SK-N-SH (cell line): ENCODE data around the gene HDLBP. TPM values are rescaled to one million over a fixed set of nuclear protein-coding genes. Genes with fewer than 3 reads are reported as not detected.

Experiments used
- CTCF ChIA-PET: fragments of 300-600, 350-600 bp; formaldehyde crosslinking; extraction: SDS; loops from one replicate; lab custom pipeline; 2021; lab: Yijun Ruan, JAX
- POLR2A ChIA-PET: fragments of 350-600 bp; sonication (Branson Sonifier 250); formaldehyde crosslinking; extraction: SDS; loops from one replicate; lab custom pipeline; 2020; ENCODE audit warnings: antibody characterized with exemption, inconsistent platforms; lab: Yijun Ruan, JAX
- DNase-seq: peaks from one replicate; pipeline ENCODE4 v3.0.0; 2012
- H2AFZ ChIP-seq: fragments of 200-600 bp; sonication (generic); 2 replicates; pipeline ENCODE4 v1.8.1; 2016; ENCODE audit warnings: antibody characterized with exemption, mild to moderate bottlenecking, low read depth
- H3F3A ChIP-seq: fragments of 200-600 bp; sonication (generic); replicated peaks from 2 replicates; pipeline ENCODE3; 2016; ENCODE audit warnings: antibody characterized with exemption, mild to moderate bottlenecking; ENCODE audit not compliant: insufficient read depth
- H3K27ac ChIP-seq, 2 experiments: fragments of 200-500 bp in 1 of 2; fragments of 200-600 bp in 1 of 2; sonication (Bioruptor generic) in 1 of 2; sonication (generic), shearing (Covaris generic) in 1 of 2; 2 replicates each; pipeline versions ENCODE4 v1.5.1 to v1.6.1; 2014 to 2016; ENCODE audit warnings: low read depth in 2 of 2, inconsistent platforms in 1 of 2, low read length in 1 of 2, mild to moderate bottlenecking in 1 of 2, mixed read lengths in 1 of 2
- H3K27me3 ChIP-seq: fragments of 200-600 bp; sonication (generic), shearing (Covaris generic); 2 replicates; pipeline ENCODE4 v1.6.1; 2016; ENCODE audit warnings: mixed run types; ENCODE audit not compliant: insufficient read depth
- H3K36me3 ChIP-seq, 2 experiments: fragments of 200-500 bp in 1 of 2; fragments of 200-600 bp in 1 of 2; sonication (Bioruptor generic) in 1 of 2; sonication (generic) in 1 of 2; replicated peaks in 1 of 2; 2 replicates each; pipeline versions ENCODE3 to v1.5.1; 2014 to 2016; ENCODE audit warnings: low read length in 1 of 2, mild to moderate bottlenecking in 1 of 2; ENCODE audit not compliant: insufficient read depth in 2 of 2, control insufficient read depth in 1 of 2
- H3K4me1 ChIP-seq, 2 experiments: fragments of 200-500 bp in 1 of 2; fragments of 200-600 bp in 1 of 2; sonication (Bioruptor generic) in 1 of 2; sonication (generic), shearing (Covaris generic) in 1 of 2; 2 replicates each; pipeline versions ENCODE4 v1.5.1 to v1.6.1; 2014 to 2016; ENCODE audit warnings: low read depth in 1 of 2, low read length in 1 of 2, mixed run types in 1 of 2; ENCODE audit not compliant: insufficient read depth in 2 of 2, control insufficient read depth in 1 of 2
- H3K4me2 ChIP-seq: fragments of 200-600 bp; sonication (generic), shearing (Covaris generic); 2 replicates; pipeline ENCODE4 v1.6.1; 2017; ENCODE audit warnings: mixed run types
- H3K4me3 ChIP-seq, 2 experiments: fragments of 200-500 bp in 1 of 2; fragments of 200-600 bp in 1 of 2; sonication (Bioruptor generic) in 1 of 2; sonication (generic), shearing (Covaris generic) in 1 of 2; 2 replicates each; pipeline versions ENCODE4 v1.5.1 to v1.8.1; 2014 to 2016; ENCODE audit warnings: low read depth in 2 of 2, inconsistent platforms in 1 of 2, low read length in 1 of 2, mild to moderate bottlenecking in 1 of 2, mixed read lengths in 1 of 2, moderate library complexity in 1 of 2
- H3K79me2 ChIP-seq: fragments of 200-600 bp; sonication (generic); 2 replicates; pipeline ENCODE4 v1.8.1; 2017; ENCODE audit warnings: mild to moderate bottlenecking; ENCODE audit not compliant: insufficient read depth
- H3K9ac ChIP-seq: fragments of 200-600 bp; sonication (generic); 2 replicates; pipeline ENCODE4 v1.6.1; 2017; ENCODE audit warnings: mixed run types
- H3K9me2 ChIP-seq: fragments of 200-600 bp; sonication (generic); 2 replicates; pipeline ENCODE4 v1.6.1; 2017; ENCODE audit warnings: mixed run types
- H3K9me3 ChIP-seq: fragments of 200-600 bp; sonication (generic); 2 replicates; pipeline ENCODE4 v1.6.1; 2017; ENCODE audit warnings: mixed run types, mild to moderate bottlenecking, moderate library complexity
- H4K20me1 ChIP-seq: fragments of 200-600 bp; sonication (generic); 2 replicates; pipeline ENCODE4 v1.6.1; 2017; ENCODE audit warnings: mild to moderate bottlenecking, mixed run types; ENCODE audit not compliant: insufficient read depth
- TEAD4 ChIP-seq: IDR thresholded peaks from 2 replicates; pipeline ENCODE4 v1.4.0; 2012; ENCODE audit warnings: mild to moderate bottlenecking, borderline replicate concordance; ENCODE audit not compliant: insufficient read depth
- WGBS: methylation state at CpG from one replicate; pipeline ENCODE4 v1.1.6; 2017; ENCODE audit warnings: low lambda C conversion rate; 5-methylcytosine and 5-hydroxymethylcytosine counted together
- polyA plus RNA-seq, 3 experiments: library from polyadenylated mRNA; depleted of rRNA; stranded (reverse); fragments of >200 nt; gene quantifications; 2 replicates each; pipeline ENCODE4 v1.2.3, GENCODE V29; 2012

Gene HDLBP
- polyA plus RNA-seq, 1 of the 3 experiments (the other 2 are of a cell fraction) = 263 TPM

- Histone ChIP-seq H3K79me2 (no peaks in the 10 kb centered on the region), H3K9me3 (no peaks in the 10 kb centered on the region), H3K9me2 (no peaks in the 10 kb centered on the region), H3K4me3 (no peak overlapping the region), H3F3A (no peaks in the 10 kb centered on the region), H3K27me3 (no peaks in the 10 kb centered on the region), H3K9ac (no peak overlapping the region), H3K4me1 (peaks cover 0 to 5% of the 10 kb centered on the region in 2 experiments; a peak in 1 of 4 replicates), H3K27ac (no peak overlapping the region), H3K36me3 (peaks cover 3 to 5% of the 10 kb centered on the region in 2 experiments), H4K20me1 (no peaks in the 10 kb centered on the region), H3K4me2 (no peak overlapping the region), H2AFZ (no peak overlapping the region)
- ChIA-PET CTCF (no interaction called here), POLR2A (no interaction called here)
- no peak for TF ChIP-seq TEAD4
- WGBS = 95% methylated on average over 9 of the region's 12 CpGs
- no peak for DNase-seq
Measured at GRCh38 chr2:241177526-241178334, 137.7 kb downstream of the HDLBP start.

Other genes with a start within 250 kb of the HDLBP start
- 31.0 and 43.3 TPM in 2 replicates for gene MTERF4, start 213.4 kb downstream of the HDLBP start, polyA plus RNA-seq (2012; rRNA removed)
- 6.3 and 6.6 TPM in 2 replicates for gene PASK, start 166.2 kb downstream of the HDLBP start, polyA plus RNA-seq (2012; rRNA removed)
- 47.2 and 56.9 TPM in 2 replicates for gene PPP1R7, start 165.2 kb downstream of the HDLBP start, polyA plus RNA-seq (2012; rRNA removed)
- gene ANO7, start 127.0 kb downstream of the HDLBP start, polyA plus RNA-seq (2012; rRNA removed) = 0.68 and 0.81 TPM in 2 replicates
- gene SEPTIN2, start 253 bp upstream of the HDLBP start, polyA plus RNA-seq (2012; rRNA removed) = 226 and 330 TPM in 2 replicates
- gene FARP2, start 40.6 kb upstream of the HDLBP start, polyA plus RNA-seq (2012; rRNA removed) = 11.5 and 13.9 TPM in 2 replicates
- 236 and 268 TPM in 2 replicates for gene STK25, start 192.9 kb upstream of the HDLBP start, polyA plus RNA-seq (2012; rRNA removed)
- 1.7 and 1.9 TPM in 2 replicates for gene BOK, start 243.1 kb upstream of the HDLBP start, polyA plus RNA-seq (2012; rRNA removed)